Ecto neural progenitor cell (in vitro differentiated cells): Measurements from ENCODE around the gene GRIK3.

Experiments used
- DNase-seq: peaks from one replicate; pipeline ENCODE4 v3.0.0-alpha.2; 2018; ENCODE audit warnings: low spot score

Gene GRIK3

DNA sequence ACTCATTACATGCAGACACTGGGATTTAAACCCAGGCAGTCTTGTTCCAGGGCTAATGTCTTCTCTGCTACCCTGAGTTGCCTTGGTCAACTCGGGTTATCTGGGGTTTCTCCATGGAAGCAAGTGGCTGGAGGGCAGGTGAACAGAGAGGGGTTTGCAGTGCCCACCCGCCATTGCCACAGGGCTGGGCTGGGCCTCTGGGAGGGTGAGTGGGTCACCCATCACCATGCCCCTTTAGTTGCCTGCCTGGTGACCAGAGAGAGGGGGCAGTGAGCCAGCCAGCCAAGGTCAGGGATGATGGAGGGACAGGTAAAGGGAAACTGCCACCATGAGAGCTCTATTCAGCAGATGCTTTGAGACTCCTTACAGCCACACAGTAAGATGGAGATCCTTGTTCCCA is 53.2 kb downstream of the GRIK3 start:
- no peak for DNase-seq

GRCh38 chr1:36977731-36978406 is 56.4 kb downstream of the GRIK3 start:
- no peak for DNase-seq

DNA sequence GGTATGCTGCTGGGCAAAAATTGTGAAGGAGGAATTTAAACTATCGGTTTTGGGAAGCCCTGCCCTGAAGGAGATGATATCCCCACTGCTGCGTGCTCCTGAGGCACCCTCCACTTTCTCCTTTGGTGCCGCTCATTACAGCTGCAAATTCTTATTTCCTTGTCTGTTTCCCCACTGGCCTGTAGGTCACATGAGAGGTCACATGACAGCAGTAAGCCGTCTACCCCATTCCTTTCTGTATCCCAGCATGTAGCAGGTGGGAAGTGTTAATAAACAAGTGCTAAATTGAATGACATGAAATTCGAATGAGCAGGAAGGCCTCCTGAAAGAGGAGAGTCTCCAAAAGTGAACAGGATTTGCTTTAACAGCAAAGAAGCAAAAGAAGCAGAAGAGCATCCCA is 58.7 kb downstream of the GRIK3 start:
- no peak for DNase-seq

DNA sequence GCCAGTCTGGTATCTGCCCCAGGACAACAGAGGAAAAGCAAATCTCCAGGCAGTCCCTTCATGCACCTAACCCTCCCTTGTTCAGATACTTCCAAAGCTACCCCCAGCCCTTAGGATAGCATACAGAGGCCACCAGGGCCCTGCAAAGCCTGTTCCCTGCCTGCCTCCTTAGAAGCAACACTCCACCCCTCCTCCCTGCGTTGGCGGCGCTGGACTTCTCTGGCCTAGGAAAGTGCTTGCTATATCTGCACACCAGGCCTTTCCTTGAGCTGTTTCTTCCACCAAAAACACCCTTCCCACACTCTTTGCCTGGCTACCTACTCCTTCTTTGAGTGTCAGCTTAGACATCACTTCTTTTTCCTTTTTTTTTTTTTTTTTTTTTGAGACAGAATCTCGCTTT is 61.3 kb downstream of the GRIK3 start:
- DNase-seq = no peak

GRCh38 chr1:36971852-36972618 is 62.3 kb downstream of the GRIK3 start:
- DNase-seq = no peak

DNA sequence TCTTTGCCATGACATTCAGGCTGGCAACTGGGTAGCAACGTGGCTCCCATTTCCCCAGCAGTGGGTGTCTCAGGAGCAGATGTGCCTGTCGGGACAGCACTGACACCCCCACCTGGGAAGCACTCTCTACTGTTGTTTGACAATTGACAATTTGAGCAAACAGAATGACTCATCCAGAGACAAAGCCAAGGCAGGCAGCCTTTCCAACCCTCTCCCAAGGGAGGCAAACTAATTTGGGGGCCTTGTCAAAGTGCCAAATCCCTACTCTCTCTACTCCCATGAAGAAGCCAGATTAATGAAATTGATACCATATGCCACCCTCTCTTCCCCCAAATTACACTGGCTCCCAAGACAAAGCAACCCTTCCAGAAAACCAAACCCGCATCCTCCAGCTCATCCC is 65.6 kb downstream of the GRIK3 start:
- no peak for DNase-seq

DNA sequence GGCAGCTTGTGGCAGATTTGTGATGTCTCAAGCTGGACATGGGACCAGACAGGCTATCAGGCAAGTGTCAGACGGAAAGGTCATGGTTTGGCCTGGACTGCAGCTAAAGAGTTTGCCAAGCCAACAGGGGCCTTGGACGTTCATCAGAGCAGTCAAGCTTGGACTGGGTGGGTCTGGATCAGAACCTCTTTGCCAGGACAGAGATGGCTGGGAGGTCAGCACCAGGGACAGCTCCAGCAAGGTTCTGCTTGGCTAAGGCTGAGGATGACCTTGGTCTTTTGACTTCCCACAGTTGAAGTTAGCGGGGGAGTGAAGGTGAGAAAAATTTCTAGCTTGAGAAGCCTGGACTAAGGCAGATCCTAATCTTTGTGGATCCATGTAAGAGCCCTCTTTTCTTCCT is 68.1 kb downstream of the GRIK3 start:
- peak; percentile 61 for DNase-seq

DNA sequence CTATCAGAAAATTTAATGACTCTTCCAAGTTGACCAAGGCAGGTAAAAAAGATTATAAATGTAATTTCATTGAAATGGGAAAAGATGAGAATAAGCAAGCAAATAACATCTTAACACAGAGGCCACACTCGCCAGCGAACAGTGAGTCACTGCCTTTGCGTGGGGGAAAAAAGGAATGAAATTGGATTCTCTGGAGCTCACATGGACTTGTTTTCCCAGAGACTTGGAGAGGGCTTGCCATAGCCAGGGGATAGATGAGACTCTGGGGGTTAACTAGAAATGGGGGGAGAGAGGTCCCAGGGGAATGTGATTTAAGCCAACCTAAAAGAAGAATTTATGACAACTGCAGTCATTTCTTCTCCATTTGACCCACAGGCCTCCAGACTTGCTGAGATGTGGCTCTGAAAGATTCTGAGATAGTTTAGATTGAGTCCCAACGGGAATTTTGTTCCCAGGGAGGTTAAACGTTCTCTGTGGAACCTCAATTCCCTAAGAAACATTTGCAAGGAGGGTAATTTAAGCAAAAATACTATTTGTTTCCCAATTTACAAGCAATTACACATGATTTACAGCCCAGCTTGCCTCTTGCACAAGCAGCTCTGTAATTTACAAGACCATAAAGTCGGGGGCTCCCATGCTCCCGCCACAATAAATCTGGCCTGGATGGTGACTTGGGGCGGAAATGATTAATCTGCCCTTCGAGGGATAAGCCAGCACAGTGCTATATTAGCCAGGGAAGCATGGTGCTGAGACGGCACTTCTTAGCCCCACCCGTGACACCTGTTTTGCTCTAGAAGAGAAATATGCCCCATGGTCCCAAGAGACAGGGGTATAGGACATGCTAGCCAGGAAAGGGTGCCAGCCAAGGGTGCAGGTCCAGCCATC is 68.8 kb downstream of the GRIK3 start:
- DNase-seq = no peak

DNA sequence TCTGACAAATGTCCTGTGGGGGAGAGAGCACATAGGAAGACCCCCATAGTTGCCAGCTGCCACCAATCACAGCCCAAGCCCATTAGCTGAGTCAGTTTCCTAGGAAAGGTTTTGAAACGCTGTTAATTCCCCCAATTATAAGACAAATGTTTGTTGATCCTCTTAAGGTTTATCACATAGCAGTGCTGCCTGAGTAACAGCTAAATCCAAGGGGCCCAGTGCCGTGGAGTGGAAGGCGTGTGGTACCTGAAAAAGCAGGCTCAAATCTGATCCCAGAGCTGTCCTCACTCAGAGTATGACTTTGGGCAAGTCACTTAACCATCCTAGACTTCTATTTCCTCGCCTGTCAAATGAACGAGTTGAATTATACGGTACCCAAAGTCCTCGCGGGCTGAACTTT is 69.5 kb downstream of the GRIK3 start:
- no peak for DNase-seq

DNA sequence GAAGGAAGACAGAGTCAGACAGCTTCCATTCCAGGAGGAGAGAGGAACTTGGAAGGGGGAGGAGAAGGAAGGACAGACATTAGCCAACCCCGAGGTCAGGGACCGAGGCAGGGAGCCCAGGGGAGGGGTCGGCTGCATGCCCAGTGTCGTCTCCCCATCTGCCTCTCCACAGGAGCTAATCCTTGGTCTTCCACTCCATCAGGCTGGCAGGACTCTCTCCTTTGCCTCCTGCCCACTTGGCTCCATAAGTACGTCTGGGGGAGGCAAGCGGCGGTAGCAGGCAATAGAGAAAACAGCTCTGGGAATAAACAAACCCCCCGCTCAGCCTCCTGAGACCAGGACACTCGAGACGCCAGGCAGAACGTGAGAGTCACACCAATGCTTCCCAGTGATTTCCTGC is 71.3 kb downstream of the GRIK3 start:
- DNase-seq = no peak

DNA sequence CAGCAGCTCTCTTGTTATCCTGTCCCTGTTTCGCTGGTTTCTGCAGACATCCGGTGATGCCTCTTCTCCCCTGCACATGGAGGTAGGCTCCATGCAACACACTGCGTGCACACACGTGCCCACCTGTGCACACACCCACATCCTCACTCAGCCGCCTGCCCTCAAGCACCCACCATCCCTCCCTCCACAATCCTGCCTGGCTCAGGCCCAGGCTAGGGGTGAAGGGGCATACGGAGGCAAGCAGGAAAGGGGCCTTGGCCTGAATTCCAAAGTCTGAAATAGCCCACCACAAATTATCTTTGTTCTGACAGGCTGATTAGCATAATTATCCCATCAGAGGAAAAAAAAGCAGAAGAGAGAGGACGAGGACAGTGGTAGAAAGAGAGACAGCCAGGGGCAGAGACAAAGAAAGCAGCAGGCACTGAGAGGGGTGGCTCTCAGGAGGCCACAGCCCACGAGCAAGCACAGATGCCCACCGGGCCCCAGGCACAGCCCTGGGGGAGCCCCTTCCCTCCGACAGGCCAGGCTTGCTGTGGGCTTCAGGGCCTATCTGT is 73.2 kb downstream of the GRIK3 start:
- DNase-seq = no peak

GRCh38 chr1:36956570-36956969 is 77.7 kb downstream of the GRIK3 start:
- DNase-seq = no peak

GRCh38 chr1:36955016-36955415 is 79.3 kb downstream of the GRIK3 start:
- DNase-seq = no peak

GRCh38 chr1:36953061-36953460 is 81.3 kb downstream of the GRIK3 start:
- DNase-seq = no peak

GRCh38 chr1:36951761-36952160 is 82.6 kb downstream of the GRIK3 start:
- DNase-seq = no peak

DNA sequence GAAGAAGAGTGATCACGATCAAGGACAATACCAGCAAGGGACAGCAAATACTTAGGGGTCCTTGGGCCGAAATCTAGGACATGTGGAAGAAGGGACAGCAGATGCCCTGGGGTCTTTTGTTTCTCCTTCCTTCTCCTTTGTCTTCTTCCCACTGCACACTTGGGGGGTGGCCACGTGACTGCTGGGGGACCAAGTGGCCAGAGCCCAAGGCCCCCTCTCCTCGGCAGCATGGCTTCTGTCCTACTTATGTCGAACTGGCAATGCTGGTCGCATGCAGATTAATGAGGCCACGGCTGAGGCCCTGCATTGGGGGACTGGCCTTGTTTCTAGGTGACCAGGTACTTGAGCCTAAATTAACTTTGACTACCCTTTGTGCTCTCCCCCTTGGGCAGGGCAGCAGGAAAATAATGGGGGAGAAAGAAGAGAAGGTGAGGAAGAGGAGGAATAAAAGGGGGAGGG is 83.0 kb downstream of the GRIK3 start:
- DNase-seq = no peak

DNA sequence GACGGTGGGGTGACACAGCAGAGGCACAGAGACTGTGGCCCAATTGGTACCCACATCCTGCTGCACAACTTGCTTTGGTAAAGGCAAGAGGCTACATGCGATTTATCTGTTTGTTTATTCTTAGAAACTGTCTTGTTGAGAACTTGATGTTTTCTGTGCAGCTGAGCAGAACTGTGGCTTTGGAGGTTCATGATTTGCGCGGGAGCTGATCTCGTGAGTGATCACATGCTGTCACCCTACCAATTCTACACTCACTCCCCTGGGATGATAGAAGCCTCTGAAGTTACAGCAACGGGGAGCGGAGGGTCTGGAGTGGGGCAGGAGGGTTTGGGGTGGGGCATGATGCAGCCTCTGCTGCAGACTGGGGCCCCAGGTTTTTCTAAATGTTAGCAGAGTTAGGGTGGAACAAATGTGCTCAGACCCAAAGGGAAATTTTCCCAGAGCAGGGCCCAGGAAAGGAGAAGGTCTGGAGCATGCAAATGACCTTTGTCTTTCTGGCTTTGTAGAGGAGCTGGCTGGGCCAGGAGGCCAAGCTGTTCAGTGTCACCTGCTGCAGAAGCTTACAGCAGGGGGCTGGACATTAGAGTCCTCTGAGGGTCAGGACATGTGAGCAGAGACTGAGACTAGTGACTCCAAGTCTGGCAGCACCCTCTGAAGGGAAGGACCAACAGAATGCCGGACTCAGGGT is 83.6 kb downstream of the GRIK3 start:
- no peak for DNase-seq

- no peak for DNase-seq
Measured at GRCh38 chr1:36948606-36949005, 85.7 kb downstream of the GRIK3 start.

GRCh38 chr1:36948147-36948546 is 86.2 kb downstream of the GRIK3 start:
- no peak for DNase-seq

- no peak for DNase-seq
Measured at GRCh38 chr1:36947384-36947783, 86.9 kb downstream of the GRIK3 start.

DNA sequence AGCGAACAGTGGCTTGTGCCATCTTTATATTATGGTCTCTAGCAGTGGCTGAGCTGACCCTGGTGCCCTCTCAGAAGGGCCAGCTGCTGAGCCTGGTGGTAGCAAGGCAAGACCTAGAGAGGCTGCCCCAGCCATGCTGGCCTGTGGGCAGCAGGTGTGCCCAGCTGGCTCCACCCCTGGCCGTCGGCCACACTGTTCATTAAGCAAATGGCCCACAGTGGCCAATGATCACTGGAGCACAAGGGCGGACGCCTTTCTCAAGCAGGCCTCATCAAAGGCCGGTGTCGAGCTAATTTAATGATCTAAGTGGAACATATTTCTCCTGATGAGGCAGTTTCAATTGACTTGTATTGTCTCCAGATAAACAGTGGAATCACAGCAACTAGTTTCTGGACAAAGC is 89.4 kb downstream of the GRIK3 start:
- no peak for DNase-seq

DNA sequence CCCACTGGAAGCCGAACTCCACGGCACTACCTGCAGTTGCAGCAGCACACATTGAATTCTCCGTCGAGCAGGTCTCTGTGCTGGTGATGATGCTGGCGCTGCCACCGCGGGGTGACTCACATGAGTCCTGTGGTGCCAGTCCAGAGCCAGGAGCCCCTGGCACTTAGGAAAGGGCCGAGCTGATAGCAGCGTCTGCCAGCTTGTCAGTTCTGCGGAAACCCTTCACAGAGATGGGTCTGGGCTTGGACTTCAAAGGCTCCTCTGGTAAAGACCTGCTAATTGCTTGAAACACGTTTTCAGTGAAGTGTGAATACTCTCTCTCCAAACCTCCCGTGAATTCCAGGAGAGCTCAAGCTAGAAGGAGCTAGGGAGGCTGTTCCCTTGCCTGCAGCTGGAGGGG is 92.2 kb downstream of the GRIK3 start:
- DNase-seq = no peak
